HEK293 (cell line): ENCODE data around the gene ACADM.

Source experiments
- CTCF ChIA-PET: fragments of 350-600 bp; formaldehyde crosslinking; extraction: SDS; loops from one replicate; lab custom pipeline; 2021; ENCODE audit warnings: antibody characterized with exemption; lab: Yijun Ruan, JAX
- POLR2A ChIA-PET: fragments of 300-600 bp; formaldehyde crosslinking; extraction: SDS; loops from one replicate; lab custom pipeline; 2020; ENCODE audit warnings: antibody characterized with exemption, inconsistent platforms; lab: Yijun Ruan, JAX
- H3K27ac ChIP-seq: fragments of 200-500 bp; sonication (Bioruptor generic); 2 replicates; pipeline ENCODE4 v1.5.1; 2014; ENCODE audit warnings: low read depth, low read length, control low read depth, inconsistent platforms; ENCODE audit errors: extremely low read depth
- H3K36me3 ChIP-seq, 2 experiments: fragments of 200-500 bp in 1 of 2; sonication (Bioruptor generic) in 1 of 2; 1 replicate in 1 of 2; 2 replicates in 1 of 2; pipeline ENCODE4 v1.5.1; 2014 to 2017; ENCODE audit warnings: inconsistent platforms in 2 of 2, low read length in 2 of 2; ENCODE audit not compliant: control insufficient read depth in 2 of 2, insufficient read depth in 1 of 2
- H3K4me1 ChIP-seq: fragments of 200-500 bp; sonication (Bioruptor generic); 2 replicates; pipeline ENCODE4 v1.5.1; 2014; ENCODE audit warnings: mild to moderate bottlenecking, low read length, inconsistent platforms; ENCODE audit not compliant: control insufficient read depth, insufficient read depth
- H3K4me3 ChIP-seq: 2 replicates; pipeline ENCODE4 v1.5.1; 2011; ENCODE audit warnings: low read depth, mild to moderate bottlenecking, control low read depth, low read length, moderate library complexity
- H3K9me3 ChIP-seq: fragments of 200-500 bp; sonication (Bioruptor generic); 2 replicates; pipeline ENCODE4 v1.5.1; 2014; ENCODE audit warnings: low read depth, low read length, inconsistent platforms; ENCODE audit not compliant: control insufficient read depth, insufficient read depth
- KLF7 ChIP-seq: fragments of 450-650 bp; formaldehyde crosslinking; IDR thresholded peaks from 2 replicates; pipeline ENCODE4 v1.5.1; 2016; ENCODE audit warnings: missing biosample characterization, missing genetic modification characterization, borderline replicate concordance
- PRDM10 ChIP-seq: fragments of 450-650 bp; formaldehyde crosslinking; IDR thresholded peaks from 2 replicates; pipeline ENCODE4 v1.5.1; 2016; ENCODE audit warnings: missing biosample characterization, missing genetic modification characterization
- TRIM28 ChIP-seq: IDR thresholded peaks from 2 replicates; pipeline ENCODE4 v1.6.1; 2011; ENCODE audit warnings: low read length, control low read depth, borderline replicate concordance
- WT1 ChIP-seq: fragments of 450-650 bp; formaldehyde crosslinking; IDR thresholded peaks from 2 replicates; pipeline ENCODE4 v1.5.1; 2016; ENCODE audit warnings: missing biosample characterization, missing genetic modification characterization
- ZFP37 ChIP-seq: fragments of 450-650 bp; formaldehyde crosslinking; IDR thresholded peaks from 2 replicates; pipeline ENCODE4 v1.5.1; 2016; ENCODE audit warnings: missing biosample characterization, missing genetic modification characterization
- ZFP41 ChIP-seq: fragments of 450-650 bp; formaldehyde crosslinking; IDR thresholded peaks from 2 replicates; pipeline ENCODE4 v1.5.1; 2016; ENCODE audit warnings: missing biosample characterization, missing genetic modification characterization, borderline replicate concordance
- ZNF175 ChIP-seq: fragments of 450-650 bp; formaldehyde crosslinking; IDR thresholded peaks from 2 replicates; pipeline ENCODE4 v1.5.1; 2016; ENCODE audit warnings: missing biosample characterization, missing genetic modification characterization
- ZNF19 ChIP-seq: fragments of 450-650 bp; formaldehyde crosslinking; IDR thresholded peaks from 2 replicates; pipeline ENCODE4; 2016; ENCODE audit warnings: missing biosample characterization, missing genetic modification characterization, low read depth
- ZNF202 ChIP-seq: fragments of 450-650 bp; formaldehyde crosslinking; IDR thresholded peaks from 2 replicates; pipeline ENCODE4 v1.5.1; 2016; ENCODE audit warnings: missing biosample characterization, missing genetic modification characterization, borderline replicate concordance
- ZNF211 ChIP-seq: fragments of 450-650 bp; formaldehyde crosslinking; IDR thresholded peaks from 2 replicates; pipeline ENCODE4 v1.5.1; 2016; ENCODE audit warnings: low read depth, missing biosample characterization, missing genetic modification characterization
- ZNF26 ChIP-seq: fragments of 450-650 bp; formaldehyde crosslinking; IDR thresholded peaks from 2 replicates; pipeline ENCODE4 v1.5.1; 2016; ENCODE audit warnings: missing biosample characterization, missing genetic modification characterization
- ZNF280D ChIP-seq: fragments of 450-650 bp; formaldehyde crosslinking; IDR thresholded peaks from 2 replicates; pipeline ENCODE4 v1.5.1; 2016; ENCODE audit warnings: missing biosample characterization, missing genetic modification characterization
- ZNF580 ChIP-seq: fragments of 450-650 bp; formaldehyde crosslinking; IDR thresholded peaks from 2 replicates; pipeline ENCODE4 v1.5.1; 2016; ENCODE audit warnings: missing biosample characterization, missing genetic modification characterization
- ZNF621 ChIP-seq: fragments of 450-650 bp; formaldehyde crosslinking; IDR thresholded peaks from 2 replicates; pipeline ENCODE4 v1.5.1; 2017; ENCODE audit warnings: missing biosample characterization, missing genetic modification characterization
- ZNF624 ChIP-seq: fragments of 450-650 bp; formaldehyde crosslinking; IDR thresholded peaks from 2 replicates; pipeline ENCODE4 v1.5.1; 2017; ENCODE audit warnings: missing biosample characterization, missing genetic modification characterization
- ZNF704 ChIP-seq: fragments of 450-650 bp; formaldehyde crosslinking; IDR thresholded peaks from 2 replicates; pipeline ENCODE4 v1.5.1; 2016; ENCODE audit warnings: missing biosample characterization, missing genetic modification characterization
- ZNF76 ChIP-seq: fragments of 450-650 bp; formaldehyde crosslinking; IDR thresholded peaks from 2 replicates; pipeline ENCODE4; 2016; ENCODE audit warnings: low read depth, missing biosample characterization, missing genetic modification characterization, borderline replicate concordance
- ZNF785 ChIP-seq: fragments of 450-650 bp; formaldehyde crosslinking; IDR thresholded peaks from 2 replicates; pipeline ENCODE4 v1.5.1; 2016; ENCODE audit warnings: missing biosample characterization, missing genetic modification characterization
- ZNF843 ChIP-seq: fragments of 450-650 bp; formaldehyde crosslinking; IDR thresholded peaks from 2 replicates; pipeline ENCODE4 v1.5.1; 2016; ENCODE audit warnings: missing biosample characterization, missing genetic modification characterization
- ZSCAN18 ChIP-seq: fragments of 450-650 bp; formaldehyde crosslinking; IDR thresholded peaks from 2 replicates; pipeline ENCODE4 v1.5.1; 2016; ENCODE audit warnings: missing biosample characterization, missing genetic modification characterization

Gene ACADM

GRCh38 chr1:75764057-75764655, 39.6 kb downstream of the ACADM start (continued):
- no peak for TF ChIP-seq ZNF280D (tag by site-specific recombination)
- TF ChIP-seq ZNF621, result no peak
- TF ChIP-seq ZNF211 (tag by site-specific recombination), result no peak
- TF ChIP-seq KLF7 (tag by site-specific recombination), result no peak
- no peak for TF ChIP-seq ZNF624 (tag by site-specific recombination)

GRCh38 chr1:75765697-75766355, 41.3 kb downstream of the ACADM start:
- no peak overlapping the region for H3K27ac ChIP-seq
- no peaks in the 10 kb centered on the region for H3K9me3 ChIP-seq
- no peak for TF ChIP-seq ZNF202 (tag by site-specific recombination)
- no peak for TF ChIP-seq ZNF175 (tag by site-specific recombination)
- no peak for TF ChIP-seq ZNF19 (tag by site-specific recombination)
- TF ChIP-seq WT1, result no peak
- TF ChIP-seq ZSCAN18 (tag by site-specific recombination), result no peak
- no peak for TF ChIP-seq ZNF26
- no peak for TF ChIP-seq KLF7 (tag by site-specific recombination)
- TF ChIP-seq ZNF580 (tag by site-specific recombination), result no peak
- no peak for TF ChIP-seq ZNF843 (tag by site-specific recombination)
- TF ChIP-seq PRDM10, result no peak
- TF ChIP-seq ZFP37 (tag by site-specific recombination), result no peak
- TF ChIP-seq ZFP41, result no peak
- TF ChIP-seq ZNF704 (tag by site-specific recombination), result no peak
- TF ChIP-seq ZNF785, result no peak
- TF ChIP-seq TRIM28, result no peak
- no peak for TF ChIP-seq ZNF76 (tag by site-specific recombination)
- ChIA-PET POLR2A (interaction anchor here (0.7 to 1.8 kb wide), 2 partner anchors 20 to 22 kb away, joined by 4 to 7 read pairs; partner anchors contain the start of gene RABGGTB), CTCF (no interaction called here)
- H3K4me1 ChIP-seq, result no peaks in the 10 kb centered on the region
- H3K4me3 ChIP-seq, result no peak overlapping the region
- peaks cover 0 to 7% of the 10 kb centered on the region in 2 experiments; a peak in 2 of 3 replicates for H3K36me3 ChIP-seq
